Measurements from ENCODE around the gene ACTN4.

- no peak for TF ChIP-seq CTCF (conservative IDR thresholded peaks at IDR 0.05 in 1 of 2, IDR thresholded peaks at IDR 0.05 in 1 of 2; ENCODE audit: extremely low read depth in 1 of 2, insufficient read depth in 1 of 2, low read depth in 1 of 2, low read length in 2 of 2)
- TF ChIP-seq EZH2 (IDR thresholded peaks at IDR 0.05; ENCODE audit: borderline replicate concordance, low read length), result no peak
Observed at GRCh38 chr19:38700350-38700901, 53.0 kb downstream of the ACTN4 start.

Measured in mammary epithelial cell (primary cell).